ENCODE data around the gene PCP4L1. TPM values are rescaled to one million over a fixed set of nuclear protein-coding genes. Genes with fewer than 3 reads are reported as not detected.

The PCP4L1 gene
- total RNA-seq, 2 experiments from 2014 or later: 0.28 TPM; not detected in 1

GRCh38 chr1:161259345-161259702, 779 bp downstream of the PCP4L1 start:
- peaks cover 64% of the 10 kb centered on the region for H3K27me3 Mint-ChIP-seq
- ChIA-PET CTCF (interaction anchor here (1.2 to 3.0 kb wide), 4 partner anchors 10 to 123 kb away, joined by 4 to 10 read pairs (median 7); partner anchors contain the start of gene TOMM40L), POLR2A (interaction anchor here (1.0 kb wide), 1 partner anchor 55 kb away, joined by 4 read pairs; the partner anchor contains the start of gene SDHC)

GRCh38 chr1:161259765-161260164, 1.2 kb downstream of the PCP4L1 start:
- Mint-ChIP-seq H3K9me3 (peaks cover 12% of the 10 kb centered on the region), H3K27ac (no peak overlapping the region), H3K36me3 (ENCODE audit: low read depth) (peaks cover 16% of the 10 kb centered on the region), H3K4me3 (no peak overlapping the region), H3K27me3 (peaks cover 66% of the 10 kb centered on the region), H3K4me1 (peaks cover 15% of the 10 kb centered on the region)
- ChIA-PET CTCF (interaction anchor here (1.2 to 3.0 kb wide), 4 partner anchors 11 to 122 kb away, joined by 4 to 10 read pairs (median 7); partner anchors contain the start of gene TOMM40L), POLR2A (interaction anchor here (1.0 kb wide), 1 partner anchor 55 kb away, joined by 4 read pairs; the partner anchor contains the start of gene SDHC)
- no peak for DNase-seq

More at GRCh38 chr1:161259345-161259702, 779 bp downstream of the PCP4L1 start:
- DNase-seq: no peak
- peaks cover 16% of the 10 kb centered on the region for H3K36me3 Mint-ChIP-seq (ENCODE audit: low read depth)
- H3K27ac Mint-ChIP-seq: no peak overlapping the region
- H3K4me3 Mint-ChIP-seq: no peak overlapping the region
- peaks cover 12% of the 10 kb centered on the region for H3K9me3 Mint-ChIP-seq
- peaks cover 15% of the 10 kb centered on the region for H3K4me1 Mint-ChIP-seq

GRCh38 chr1:161260376-161261260, 2.1 kb downstream of the PCP4L1 start:
- ChIA-PET POLR2A (no interaction called here), CTCF (interaction anchor here (1.2 to 2.4 kb wide), 3 partner anchors 12 to 121 kb away, joined by 4 to 10 read pairs (median 6); no protein-coding TSS in a partner anchor)
- Mint-ChIP-seq H3K36me3 (ENCODE audit: low read depth) (peaks cover 16% of the 10 kb centered on the region), H3K9me3 (peaks cover 12% of the 10 kb centered on the region), H3K27me3 (peaks cover 66% of the 10 kb centered on the region), H3K4me1 (peaks cover 15% of the 10 kb centered on the region), H3K27ac (no peak overlapping the region), H3K4me3 (no peak overlapping the region)
- DNase-seq: no peak

GRCh38 chr1:161261261-161262235, 3.0 kb downstream of the PCP4L1 start:
- DNase-seq: no peak
- POLR2A ChIA-PET: no interaction called here
- CTCF ChIA-PET: interaction anchor here (0.8 kb wide), 1 partner anchor 30 kb away, joined by 4 read pairs; no protein-coding TSS in a partner anchor
- peaks cover 14% of the 10 kb centered on the region for H3K36me3 Mint-ChIP-seq (ENCODE audit: low read depth)
- peaks cover 10% of the 10 kb centered on the region for H3K9me3 Mint-ChIP-seq
- H3K4me3 Mint-ChIP-seq: no peak overlapping the region
- peaks cover 65% of the 10 kb centered on the region for H3K27me3 Mint-ChIP-seq
- peaks cover 15% of the 10 kb centered on the region for H3K4me1 Mint-ChIP-seq
- H3K27ac Mint-ChIP-seq: no peak overlapping the region

- Mint-ChIP-seq H3K36me3 (ENCODE audit: low read depth) (no peaks in the 10 kb centered on the region), H3K27me3 (peaks cover 30% of the 10 kb centered on the region), H3K4me3 (no peak overlapping the region), H3K9me3 (no peaks in the 10 kb centered on the region), H3K27ac (no peak overlapping the region), H3K4me1 (peaks cover 2% of the 10 kb centered on the region)
- DNase-seq: no peak
- CTCF ChIA-PET: interaction anchor here (1.7 to 1.8 kb wide), 2 partner anchors 35 to 39 kb away, joined by 3 to 4 read pairs; partner anchors contain the start of gene TOMM40L
- POLR2A ChIA-PET: no interaction called here
Observed at GRCh38 chr1:161265305-161265704, 6.8 kb downstream of the PCP4L1 start.

- H3K36me3 Mint-ChIP-seq (ENCODE audit: low read depth): no peaks in the 10 kb centered on the region
- no peak overlapping the region for H3K27ac Mint-ChIP-seq
- no peak overlapping the region for H3K4me3 Mint-ChIP-seq
- ChIA-PET POLR2A (no interaction called here), CTCF (no interaction called here)
- H3K27me3 Mint-ChIP-seq: peaks cover 21% of the 10 kb centered on the region
- H3K9me3 Mint-ChIP-seq: no peaks in the 10 kb centered on the region
- peaks cover 2% of the 10 kb centered on the region for H3K4me1 Mint-ChIP-seq
- DNase-seq: no peak
Observed at GRCh38 chr1:161266202-161266601, 7.7 kb downstream of the PCP4L1 start.

GRCh38 chr1:161266836-161267235, 8.3 kb downstream of the PCP4L1 start:
- no peak overlapping the region for H3K27ac Mint-ChIP-seq
- ChIA-PET CTCF (no interaction called here), POLR2A (no interaction called here)
- no peaks in the 10 kb centered on the region for H3K9me3 Mint-ChIP-seq
- no peak for DNase-seq
- no peaks in the 10 kb centered on the region for H3K36me3 Mint-ChIP-seq (ENCODE audit: low read depth)
- H3K27me3 Mint-ChIP-seq: peaks cover 15% of the 10 kb centered on the region
- no peak overlapping the region for H3K4me3 Mint-ChIP-seq
- H3K4me1 Mint-ChIP-seq: peaks cover 2% of the 10 kb centered on the region

- ChIA-PET CTCF (no interaction called here), POLR2A (no interaction called here)
- Mint-ChIP-seq H3K27me3 (peaks cover 12% of the 10 kb centered on the region), H3K4me3 (no peak overlapping the region), H3K4me1 (peaks cover 2% of the 10 kb centered on the region), H3K36me3 (ENCODE audit: low read depth) (no peaks in the 10 kb centered on the region), H3K9me3 (no peaks in the 10 kb centered on the region), H3K27ac (no peak overlapping the region)
- no peak for DNase-seq
Observed at GRCh38 chr1:161267321-161267720, 8.8 kb downstream of the PCP4L1 start.

- Mint-ChIP-seq H3K4me1 (no peaks in the 10 kb centered on the region), H3K36me3 (ENCODE audit: low read depth) (no peaks in the 10 kb centered on the region), H3K27ac (no peak overlapping the region), H3K9me3 (no peaks in the 10 kb centered on the region), H3K4me3 (no peak overlapping the region), H3K27me3 (peaks cover 27% of the 10 kb centered on the region)
- no peak for DNase-seq
- ChIA-PET CTCF (interaction anchor here (0.6 to 1.9 kb wide), 2 partner anchors 62 to 109 kb away, joined by 3 to 5 read pairs; no protein-coding TSS in a partner anchor), POLR2A (no interaction called here)
Observed at GRCh38 chr1:161273402-161273801, 14.9 kb downstream of the PCP4L1 start.

GRCh38 chr1:161274874-161275273, 16.3 kb downstream of the PCP4L1 start:
- no peaks in the 10 kb centered on the region for H3K9me3 Mint-ChIP-seq
- H3K27ac Mint-ChIP-seq: no peak overlapping the region
- no peak for DNase-seq
- ChIA-PET POLR2A (no interaction called here), CTCF (interaction anchor here (1.2 kb wide), 1 partner anchor 9 kb away, joined by 3 read pairs; no protein-coding TSS in a partner anchor)
- no peak overlapping the region for H3K4me3 Mint-ChIP-seq
- H3K4me1 Mint-ChIP-seq: no peaks in the 10 kb centered on the region
- H3K27me3 Mint-ChIP-seq: peaks cover 35% of the 10 kb centered on the region
- H3K36me3 Mint-ChIP-seq (ENCODE audit: low read depth): no peaks in the 10 kb centered on the region

- POLR2A ChIA-PET: no interaction called here
- peaks cover 28% of the 10 kb centered on the region for H3K27me3 Mint-ChIP-seq
- no peaks in the 10 kb centered on the region for H3K36me3 Mint-ChIP-seq (ENCODE audit: low read depth)
- no peaks in the 10 kb centered on the region for H3K4me1 Mint-ChIP-seq
- no peak for DNase-seq
- no peaks in the 10 kb centered on the region for H3K9me3 Mint-ChIP-seq
- no peak overlapping the region for H3K27ac Mint-ChIP-seq
- CTCF ChIA-PET: interaction anchor here (0.8 to 1.7 kb wide), 7 partner anchors 8 to 57 kb away, joined by 3 to 5 read pairs (median 4); partner anchors contain the start of gene TOMM40L
- H3K4me3 Mint-ChIP-seq: no peak overlapping the region
Observed at GRCh38 chr1:161282991-161283390, 24.4 kb downstream of the PCP4L1 start.

- H3K27ac Mint-ChIP-seq: no peak overlapping the region
- no peaks in the 10 kb centered on the region for H3K9me3 Mint-ChIP-seq
- H3K4me3 Mint-ChIP-seq: no peak overlapping the region
- no peaks in the 10 kb centered on the region for H3K36me3 Mint-ChIP-seq (ENCODE audit: low read depth)
- ChIA-PET POLR2A (no interaction called here), CTCF (no interaction called here)
- H3K27me3 Mint-ChIP-seq: peaks cover 16% of the 10 kb centered on the region
- H3K4me1 Mint-ChIP-seq: no peaks in the 10 kb centered on the region
- DNase-seq: no peak
Observed at GRCh38 chr1:161285113-161285512, 26.6 kb downstream of the PCP4L1 start.
